Posterior vena cava (tissue), 2 donors: Measurements from ENCODE around the gene CELSR2. TPM values are rescaled to one million over a fixed set of nuclear protein-coding genes. Genes with fewer than 3 reads are reported as not detected.
"Not testable (repeated sequence)": the region's sequence is repeated elsewhere in the genome, so short reads cannot be mapped to it uniquely, and the experiment has no call there.

Experiments
- DNase-seq: peaks from one replicate; pipeline ENCODE4 v3.0.0-alpha.2; 2020; ENCODE audit warnings: low spot score
- intact Hi-C, 2 donors: fragments of 100-400 bp; cut with DNase I; formaldehyde crosslinking; loops; one replicate each; pipeline versions ENCODE4 v1.14.1 to v1.14.2; 2022 to 2023
- total RNA-seq, 2 donors: library from RNA; stranded (reverse); fragmentation: NEBNext Ultra II Directional; extraction: Animal tissue kit (Norgen Biotek cat#: 25700); gene quantifications; one replicate each; pipeline ENCODE4 v1.2.1, GENCODE V29; 2021
- donor health status: DM: yes; HTN: yes; CAD: no.
- donor health status: DM: yes; HTN: yes; CAD: no.

The CELSR2 gene
- total RNA-seq, 2 donors from 2014 or later, result 2.8 to 3.3 TPM

GRCh38 chr1:109290137-109290536 lies 40.8 kb downstream of the CELSR2 start:
- intact Hi-C loops, result no loop called here
- no peak for DNase-seq

GRCh38 chr1:109290998-109291397 lies 41.7 kb downstream of the CELSR2 start:
- intact Hi-C loops, result no loop called here
- DNase-seq, result no peak

GRCh38 chr1:109292364-109292763 lies 43.0 kb downstream of the CELSR2 start:
- intact Hi-C loops, result no loop called here
- no peak for DNase-seq

GRCh38 chr1:109293026-109293425 lies 43.7 kb downstream of the CELSR2 start:
- no peak for DNase-seq
- intact Hi-C loops, result no loop called here

GRCh38 chr1:109294481-109294880 lies 45.1 kb downstream of the CELSR2 start:
- DNase-seq, result no peak
- intact Hi-C loops, result no loop called here

- intact Hi-C loops, result no loop called here
- DNase-seq, result no peak
Observed at GRCh38 chr1:109295712-109296415, 46.5 kb downstream of the CELSR2 start.

GRCh38 chr1:109296782-109297181 lies 47.4 kb downstream of the CELSR2 start:
- no peak for DNase-seq
- intact Hi-C loops, result loop anchor here in 1 of 2 donors (1.0 kb wide), 1 partner anchor 33 kb away; no protein-coding TSS in a partner anchor

- intact Hi-C loops, result no loop called here
- no peak for DNase-seq
Observed at GRCh38 chr1:109298666-109299557, 49.6 kb downstream of the CELSR2 start.

GRCh38 chr1:109299558-109300343 lies 50.4 kb downstream of the CELSR2 start:
- no peak for DNase-seq
- intact Hi-C loops, result no loop called here

GRCh38 chr1:109300650-109301151 lies 51.4 kb downstream of the CELSR2 start:
- intact Hi-C loops, result no loop called here
- DNase-seq, result no peak

GRCh38 chr1:109301874-109302273 lies 52.5 kb downstream of the CELSR2 start:
- intact Hi-C loops, result no loop called here
- DNase-seq, result no peak

- intact Hi-C loops, result loop anchor here in 1 of 2 donors (1.0 kb wide), 1 partner anchor 13 kb away; no protein-coding TSS in a partner anchor
- DNase-seq, result no peak
Observed at GRCh38 chr1:109304226-109304920, 55.0 kb downstream of the CELSR2 start.

GRCh38 chr1:109305991-109306390 lies 56.7 kb downstream of the CELSR2 start:
- intact Hi-C loops, result not testable (repeated sequence)

GRCh38 chr1:109306832-109307273 lies 57.5 kb downstream of the CELSR2 start, which contains the start of gene MYBPHL:
MYBPHL (minus strand) TSS chr1:109307011; CDS start chr1:109306991, 20 bp downstream.
- DNase-seq, result no peak
- intact Hi-C loops, result no loop called here

More at GRCh38 chr1:109305991-109306390, 56.7 kb downstream of the CELSR2 start:
- not testable (repeated sequence) for DNase-seq

- intact Hi-C loops, result no loop called here
- no peak for DNase-seq
Observed at GRCh38 chr1:109307274-109308021, 58.1 kb downstream of the CELSR2 start.

- intact Hi-C loops, result no loop called here
- no peak for DNase-seq
Observed at GRCh38 chr1:109309347-109309746, 60.0 kb downstream of the CELSR2 start.

GRCh38 chr1:109312246-109312645 lies 62.9 kb downstream of the CELSR2 start:
- intact Hi-C loops, result loop anchor here in 1 of 2 donors (1.0 kb wide), 1 partner anchor 48 kb away; no protein-coding TSS in a partner anchor
- no peak for DNase-seq
